Upper lobe of left lung (tissue), 4 donors: ENCODE results near the gene RASA1.

Experiments
- CTCF ChIP-seq, 6 experiments: fragments of 450-650 bp in 4 of 6; fragments of 200-600 bp in 2 of 6; sonication (generic) in 2 of 6; IDR thresholded peaks; one replicate each; pipeline ENCODE4 v1.5.1; 2016 to 2019; ENCODE audit warnings: antibody characterized with exemption in 6 of 6
- POLR2A ChIP-seq, 4 donors: fragments of 450-650 bp; IDR thresholded peaks; one replicate each; pipeline ENCODE4 v1.5.1; 2016 to 2017; ENCODE audit warnings: antibody characterized with exemption in 4 of 4, mild to moderate bottlenecking in 2 of 4
- POLR2AphosphoS5 ChIP-seq, 2 donors: sonication (generic); formaldehyde crosslinking; IDR thresholded peaks; one replicate each; pipeline ENCODE4 v1.5.1; 2017; ENCODE audit warnings: antibody characterized with exemption in 2 of 2

- TF ChIP-seq CTCF (IDR thresholded peaks at IDR 0.05) (no peak), POLR2A (IDR thresholded peaks at IDR 0.05) (no peak), POLR2AphosphoS5 (IDR thresholded peaks at IDR 0.05) (no peak)
These were observed 91.4 kb downstream of the RASA1 start for GRCh38 chr5:87359106-87359505.
